ENCODE results near the gene ERVV-1. TPM values are rescaled to one million over a fixed set of nuclear protein-coding genes. Genes with fewer than 3 reads are reported as not detected.

ERVV-1 gene
- polyA plus RNA-seq, 1 of the 3 experiments (the other 2 are of a cell fraction): not detected

DNA sequence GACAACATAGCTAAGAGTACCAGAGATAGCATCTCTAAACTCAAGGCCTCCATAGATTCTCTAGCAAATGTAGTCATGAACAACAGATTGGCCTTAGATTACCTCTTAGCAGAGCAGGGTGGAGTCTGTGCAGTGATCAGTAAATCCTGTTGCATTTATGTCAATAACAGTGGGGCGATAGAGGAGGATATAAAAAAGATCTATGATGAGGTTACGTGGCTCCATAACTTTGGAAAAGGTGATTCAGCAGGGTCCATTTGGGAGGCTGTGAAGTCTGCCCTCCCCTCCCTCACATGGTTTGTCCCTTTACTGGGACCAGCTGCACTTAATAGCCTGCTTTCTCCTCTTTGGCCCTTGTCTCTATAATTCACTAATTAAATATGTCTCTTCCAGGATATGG is 1.4 kb downstream of the ERVV-1 start:
- H3K9me3 ChIP-seq: no peaks in the 10 kb centered on the region
- 28% methylated on average over 2 of the region's 2 CpGs for WGBS (ENCODE audit: low lambda C conversion rate)
- DNase-seq: no peak
- H4K20me1 ChIP-seq (ENCODE audit: insufficient read depth): no peaks in the 10 kb centered on the region
- ChIA-PET POLR2A (no interaction called here), CTCF (no interaction called here)
- H3K4me2 ChIP-seq: no peak overlapping the region
- no peaks in the 10 kb centered on the region for H3K9me2 ChIP-seq
- no peaks in the 10 kb centered on the region for H3K27me3 ChIP-seq (ENCODE audit: insufficient read depth)
- H3K4me1 ChIP-seq (ENCODE audit: control insufficient read depth in 1 of 2, insufficient read depth in 2 of 2, low read depth in 1 of 2, low read length in 1 of 2): no peaks in the 10 kb centered on the region
- no peaks in the 10 kb centered on the region for H3K36me3 ChIP-seq (replicated peaks in 1 of 2; ENCODE audit: control insufficient read depth in 1 of 2, insufficient read depth in 2 of 2, low read length in 1 of 2)
- no peaks in the 10 kb centered on the region for H3F3A ChIP-seq (replicated peaks; ENCODE audit: insufficient read depth)
- no peak overlapping the region for H3K27ac ChIP-seq (ENCODE audit: low read depth in 2 of 2, low read length in 1 of 2)
- no peak overlapping the region for H3K4me3 ChIP-seq (ENCODE audit: low read depth in 2 of 2, low read length in 1 of 2)
- H2AFZ ChIP-seq (ENCODE audit: low read depth): no peak overlapping the region
- no peak overlapping the region for H3K9ac ChIP-seq
- TF ChIP-seq FOXJ3 (CRISPR knock-in tag; IDR thresholded peaks at IDR 0.05): no peak
- no peak for TF ChIP-seq MXI1 (IDR thresholded peaks at IDR 0.05; ENCODE audit: low read depth, low read length)
- TF ChIP-seq TEAD4 (IDR thresholded peaks at IDR 0.05; ENCODE audit: borderline replicate concordance, insufficient read depth): no peak
- TF ChIP-seq JUND (IDR thresholded peaks at IDR 0.05): no peak
- TF ChIP-seq EZH2phosphoT487 (IDR thresholded peaks at IDR 0.05; ENCODE audit: borderline replicate concordance, low read depth): no peak
- no peak for TF ChIP-seq FOSL2 (IDR thresholded peaks at IDR 0.05; ENCODE audit: borderline replicate concordance, low read depth)
- TF ChIP-seq RFX5 (IDR thresholded peaks at IDR 0.05; ENCODE audit: low read length): no peak
- TF ChIP-seq EP300 (IDR thresholded peaks at IDR 0.05; ENCODE audit: borderline replicate concordance in 1 of 2, low read depth in 1 of 2, low read length in 1 of 2): no peak
- H3K79me2 ChIP-seq (ENCODE audit: insufficient read depth): no peaks in the 10 kb centered on the region

DNA sequence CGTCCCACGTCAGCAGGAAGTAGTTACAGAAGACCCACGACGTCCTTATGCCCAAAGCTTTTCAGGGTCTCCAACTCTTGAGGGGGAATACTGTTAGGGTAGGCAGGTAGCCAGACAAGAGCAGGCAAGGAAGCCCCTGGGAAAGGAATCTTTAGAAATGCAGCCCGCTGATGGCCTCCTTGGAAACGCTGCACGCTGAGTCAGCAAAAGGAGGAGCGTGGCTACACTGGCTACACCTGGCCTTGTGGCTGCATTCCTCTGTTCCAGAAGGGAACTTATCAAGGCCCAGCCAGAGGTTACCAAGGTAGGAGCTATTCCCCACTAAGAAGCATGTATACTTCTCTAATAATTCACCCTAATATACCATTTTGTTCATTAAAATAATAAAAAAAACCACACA is 2.0 kb downstream of the ERVV-1 start:
- H3K9ac ChIP-seq: no peak overlapping the region
- H3K4me3 ChIP-seq (ENCODE audit: low read depth in 2 of 2, low read length in 1 of 2): no peak overlapping the region
- no peaks in the 10 kb centered on the region for H3K4me1 ChIP-seq (ENCODE audit: control insufficient read depth in 1 of 2, insufficient read depth in 2 of 2, low read depth in 1 of 2, low read length in 1 of 2)
- no peaks in the 10 kb centered on the region for H3K36me3 ChIP-seq (replicated peaks in 1 of 2; ENCODE audit: control insufficient read depth in 1 of 2, insufficient read depth in 2 of 2, low read length in 1 of 2)
- no peaks in the 10 kb centered on the region for H4K20me1 ChIP-seq (ENCODE audit: insufficient read depth)
- no peak overlapping the region for H2AFZ ChIP-seq (ENCODE audit: low read depth)
- ChIA-PET CTCF (no interaction called here), POLR2A (no interaction called here)
- no peaks in the 10 kb centered on the region for H3F3A ChIP-seq (replicated peaks; ENCODE audit: insufficient read depth)
- 56% methylated on average over 8 of the region's 8 CpGs for WGBS (ENCODE audit: low lambda C conversion rate)
- H3K9me3 ChIP-seq: no peaks in the 10 kb centered on the region
- DNase-seq: no peak
- TF ChIP-seq NRF1 (IDR thresholded peaks at IDR 0.05; ENCODE audit: low read depth, low read length) (no peak), TAF1 (IDR thresholded peaks at IDR 0.05; ENCODE audit: borderline replicate concordance, low read depth, low read length) (no peak), FOXM1 (IDR thresholded peaks at IDR 0.05; ENCODE audit: low read depth) (no peak), RAD21 (IDR thresholded peaks at IDR 0.05; ENCODE audit: low read length) (no peak), SIN3A (IDR thresholded peaks at IDR 0.05; ENCODE audit: borderline replicate concordance, low read depth, low read length) (no peak), FOXJ3 (CRISPR knock-in tag; IDR thresholded peaks at IDR 0.05) (no peak)
- no peaks in the 10 kb centered on the region for H3K9me2 ChIP-seq
- H3K27ac ChIP-seq (ENCODE audit: low read depth in 2 of 2, low read length in 1 of 2): no peak overlapping the region
- no peaks in the 10 kb centered on the region for H3K27me3 ChIP-seq (ENCODE audit: insufficient read depth)
- no peak overlapping the region for H3K4me2 ChIP-seq
- H3K79me2 ChIP-seq (ENCODE audit: insufficient read depth): no peaks in the 10 kb centered on the region

DNA sequence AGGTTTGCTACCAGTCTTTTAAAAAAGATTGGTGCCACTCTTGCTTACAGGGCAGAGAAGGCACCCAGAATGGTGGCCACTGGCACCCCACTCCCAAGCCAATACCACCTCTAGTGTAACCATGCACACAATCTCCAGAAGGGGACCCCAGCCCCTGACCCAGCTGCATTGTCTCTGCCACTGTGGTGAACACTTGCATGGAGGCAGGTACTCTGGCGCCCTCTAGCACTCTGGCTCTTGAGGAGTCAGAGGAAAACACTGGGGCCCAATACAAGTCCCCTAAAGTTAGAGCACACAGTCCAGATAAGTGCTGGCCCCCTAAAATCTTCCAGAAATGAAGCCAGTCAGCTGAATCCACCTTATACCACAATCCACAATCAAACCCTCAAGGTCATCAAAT is 6.0 kb downstream of the ERVV-1 start:
- Histone ChIP-seq H3F3A (replicated peaks; ENCODE audit: insufficient read depth) (no peaks in the 10 kb centered on the region), H3K79me2 (ENCODE audit: insufficient read depth) (no peaks in the 10 kb centered on the region), H3K4me1 (ENCODE audit: control insufficient read depth in 1 of 2, insufficient read depth in 2 of 2, low read depth in 1 of 2, low read length in 1 of 2) (no peaks in the 10 kb centered on the region), H3K9ac (no peak overlapping the region), H2AFZ (ENCODE audit: low read depth) (no peak overlapping the region), H3K27ac (ENCODE audit: low read depth in 2 of 2, low read length in 1 of 2) (no peak overlapping the region), H3K4me2 (no peak overlapping the region), H3K27me3 (ENCODE audit: insufficient read depth) (no peaks in the 10 kb centered on the region), H4K20me1 (ENCODE audit: insufficient read depth) (no peaks in the 10 kb centered on the region), H3K4me3 (ENCODE audit: low read depth in 2 of 2, low read length in 1 of 2) (no peak overlapping the region), H3K9me3 (no peaks in the 10 kb centered on the region), H3K36me3 (replicated peaks in 1 of 2; ENCODE audit: control insufficient read depth in 1 of 2, insufficient read depth in 2 of 2, low read length in 1 of 2) (no peaks in the 10 kb centered on the region), H3K9me2 (no peaks in the 10 kb centered on the region)
- no peak for DNase-seq
- ChIA-PET CTCF (interaction anchor here (0.7 to 1.1 kb wide), 2 partner anchors 98 to 197 kb away, joined by 3 read pairs; no protein-coding TSS in a partner anchor), POLR2A (no interaction called here)
- WGBS (ENCODE audit: low lambda C conversion rate): 0% methylated on average over 1 of the region's 1 CpG
- TF ChIP-seq USF2 (IDR thresholded peaks at IDR 0.05; ENCODE audit: borderline replicate concordance, low read depth, low read length) (no peak), GATA2 (CRISPR knock-in tag; IDR thresholded peaks at IDR 0.05) (no peak), MXI1 (IDR thresholded peaks at IDR 0.05; ENCODE audit: low read depth, low read length) (no peak), REST (IDR thresholded peaks at IDR 0.05; ENCODE audit: low read depth, low read length) (no peak), SIN3A (IDR thresholded peaks at IDR 0.05; ENCODE audit: borderline replicate concordance, low read depth, low read length) (no peak), JUND (IDR thresholded peaks at IDR 0.05) (no peak), TAF1 (IDR thresholded peaks at IDR 0.05; ENCODE audit: borderline replicate concordance, low read depth, low read length) (no peak), RFX5 (IDR thresholded peaks at IDR 0.05; ENCODE audit: low read length) (no peak), MEF2A (IDR thresholded peaks at IDR 0.05; ENCODE audit: borderline replicate concordance, low read depth) (no peak), RXRA (IDR thresholded peaks at IDR 0.05; ENCODE audit: borderline replicate concordance, low read depth) (no peak), TEAD4 (IDR thresholded peaks at IDR 0.05; ENCODE audit: borderline replicate concordance, insufficient read depth) (no peak)

All from SK-N-SH (cell line).